HG02973 (cell line): Measurements from ENCODE around the gene DNAAF1.

Source experiments
- ATAC-seq: cut with Tn5 transposase; IDR thresholded peaks from one replicate; pipeline ENCODE4 v1.9.1; 2021; ENCODE audit warnings: moderate library complexity; ENCODE audit not compliant: unreplicated experiment

DNAAF1 gene

GRCh38 chr16:84121007-84121406 lies 24.1 kb upstream of the DNAAF1 start:
- ATAC-seq: no peak

- no peak for ATAC-seq
Observed at GRCh38 chr16:84124257-84125073, 20.6 kb upstream of the DNAAF1 start.

GRCh38 chr16:84131117-84131516 lies 14.0 kb upstream of the DNAAF1 start:
- ATAC-seq: no peak

GRCh38 chr16:84132527-84133285 lies 12.4 kb upstream of the DNAAF1 start:
- ATAC-seq: no peak

GRCh38 chr16:84136331-84137125 lies 8.6 kb upstream of the DNAAF1 start:
- no peak for ATAC-seq

- no peak for ATAC-seq
Observed at GRCh38 chr16:84137287-84137686, 7.8 kb upstream of the DNAAF1 start.

- ATAC-seq: no peak
Observed at GRCh38 chr16:84137769-84138357, 7.2 kb upstream of the DNAAF1 start.

GRCh38 chr16:84138500-84138823 lies 6.6 kb upstream of the DNAAF1 start:
- ATAC-seq: no peak

GRCh38 chr16:84138824-84139627 lies 6.1 kb upstream of the DNAAF1 start:
- ATAC-seq: no peak

- no peak for ATAC-seq
Observed at GRCh38 chr16:84139628-84140258, 5.4 kb upstream of the DNAAF1 start.

- no peak for ATAC-seq
Observed at GRCh38 chr16:84141143-84141670, 3.9 kb upstream of the DNAAF1 start.

- no peak for ATAC-seq
Observed at GRCh38 chr16:84143081-84143480, 2.0 kb upstream of the DNAAF1 start.

- no peak for ATAC-seq
Observed at GRCh38 chr16:84143784-84144199, 1.3 kb upstream of the DNAAF1 start.

GRCh38 chr16:84144209-84144858 lies 774 bp upstream of the DNAAF1 start:
- ATAC-seq: no peak

GRCh38 chr16:84150926-84151325 lies 5.8 kb downstream of the DNAAF1 start:
- no peak for ATAC-seq

GRCh38 chr16:84153660-84154214 lies 8.6 kb downstream of the DNAAF1 start:
- no peak for ATAC-seq

- no peak for ATAC-seq
Observed at GRCh38 chr16:84155226-84155625, 10.1 kb downstream of the DNAAF1 start.

GRCh38 chr16:84155771-84156170 lies 10.7 kb downstream of the DNAAF1 start:
- no peak for ATAC-seq

GRCh38 chr16:84156342-84156784 lies 11.3 kb downstream of the DNAAF1 start:
- ATAC-seq: no peak
